Heart left ventricle (tissue), 16 donors: ENCODE data around the gene ARHGAP33. TPM values are rescaled to one million over a fixed set of nuclear protein-coding genes. Genes with fewer than 3 reads are reported as not detected.
"Not testable (repeated sequence)": the region's sequence is repeated elsewhere in the genome, so short reads cannot be mapped to it uniquely, and the experiment has no call there.

Experiments
- ATAC-seq, 4 donors: fragments of 200-7000 bp; cut with Tn5 transposase; one replicate each; pipeline ENCODE4 v1.9.1; 2020 to 2022; ENCODE audit warnings: moderate library complexity in 4 of 4, mild to moderate bottlenecking in 3 of 4, moderate number of reproducible peaks in 1 of 4
- DNase-seq, 5 donors: peaks; one replicate each; pipeline ENCODE4 v3.0.0-alpha.2; 2020
- H3K27ac ChIP-seq, 12 donors: fragments of 200-600 bp; sonication (generic) in 4 of 12; one replicate each; pipeline versions ENCODE4 v1.5.0 to v1.8.0; 2016 to 2022; ENCODE audit warnings: mild to moderate bottlenecking in 2 of 12
- H3K27me3 ChIP-seq, 9 donors: fragments of 200-600 bp; sonication (generic) in 2 of 9; one replicate each; pipeline versions ENCODE4 v1.5.1 to v1.8.0; 2016 to 2022; ENCODE audit warnings: mild to moderate bottlenecking in 3 of 9
- H3K36me3 ChIP-seq, 9 donors: fragments of 200-600 bp; sonication (generic) in 2 of 9; one replicate each; pipeline versions ENCODE4 v1.5.0 to v1.8.0; 2018 to 2022; ENCODE audit warnings: mild to moderate bottlenecking in 2 of 9
- H3K4me1 ChIP-seq, 12 donors: fragments of 200-600 bp; sonication (generic) in 4 of 12; one replicate each; pipeline versions ENCODE4 v1.5.0 to v1.8.0; 2016 to 2022; ENCODE audit warnings: mild to moderate bottlenecking in 3 of 12
- H3K4me3 ChIP-seq, 12 donors: fragments of 200-600 bp; sonication (generic) in 4 of 12; one replicate each; pipeline versions ENCODE4 v1.5.0 to v1.8.0; 2017 to 2022; ENCODE audit warnings: mild to moderate bottlenecking in 9 of 12, moderate library complexity in 4 of 12
- H3K9me3 ChIP-seq, 12 donors: fragments of 200-600 bp; sonication (generic) in 4 of 12; one replicate each; pipeline versions ENCODE4 v1.5.0 to v1.8.0; 2016 to 2022; ENCODE audit warnings: mild to moderate bottlenecking in 1 of 12
- POLR2A ChIP-seq, 2 donors: fragments of 450-650 bp; IDR thresholded peaks; one replicate each; pipeline ENCODE4 v1.6.1; 2017; ENCODE audit warnings: antibody characterized with exemption in 2 of 2, mild to moderate bottlenecking in 2 of 2, moderate library complexity in 2 of 2
- WGBS, 4 donors: extraction: QIAGEN DNeasy Blood & Tissue Kit in 2 of 4; methylation state at CpG; one replicate each; pipeline versions ENCODE4 v1.1.5 to v1.1.7; 2013 to 2018; 5-methylcytosine and 5-hydroxymethylcytosine counted together
- intact Hi-C, 10 donors: fragments of 100-400 bp; cut with DNase I; formaldehyde crosslinking; loops; one replicate each; pipeline versions ENCODE4 v1.11.1 to v1.14.2; 2022
- polyA plus RNA-seq, 2 donors: library from polyadenylated mRNA; stranded (reverse); fragments of 200-250 nt; gene quantifications; one replicate each; pipeline ENCODE4 v1.2.3, GENCODE V29; 2013
- total RNA-seq, 9 donors: library from RNA; depleted of rRNA in 2 of 9; stranded (reverse); fragments of >200 nt in 2 of 9; fragmentation: NEBNext Ultra II Directional in 3 of 9; extraction: Animal tissue kit (Norgen Biotek cat#: 25700) in 3 of 9; gene quantifications; one replicate each; pipeline versions ENCODE4 v1.1.0 to v1.2.4, GENCODE V29; 2016 to 2023
- TF ChIP-seq, protein P1 (sequence below), 12 donors: fragments of 200-600 bp; sonication (generic) in 4 of 12; IDR thresholded peaks; one replicate each; pipeline versions ENCODE4 v1.5.0 to v1.8.0; 2018 to 2022; ENCODE audit warnings: antibody characterized with exemption in 12 of 12, mild to moderate bottlenecking in 5 of 12
- donor health status: ischemic (EF 13 %, LVEDD 7.1; RV severe dilation, severe dysfunction).
- donor health status: healthy with polysubstance abuse.
- donor health status: DM: no; HTN: yes; CAD: no.
- donor health status: DM: no; HTN: no; CAD: no.
- donor health status: ischemic (EF 25% LVEDD 6.9; RV normal size, moderate dysfunction).
- donor health status: ischemic (EF 25% LVEDD 5.7; RV mildly dilated, moderate dysfunction).
- donor health status: healthy.
- donor health status: DM: yes; HTN: yes; CAD: no.
- donor health status: ischemic (EF 35%, LVEDD 5.7; RV mildly dilated, moderate dysfunction).
- donor health status: nonischemic (EF 11% LVEDD 7.7; RV severe dilation, severe dysfunction).
- donor health status: DM: yes; HTN: yes; CAD: no.
- donor health status: PGD.
- donor health status: ischemic (EF 29% LVEDD 5.4; RV normal size, mild dysfunction).
- donor health status: nonischemic (EF 23%, LVEDD 6.1; RV moderate dilation, normal function).

Gene ARHGAP33
- total and polyA plus RNA-seq, 11 donors, result 0.50 to 7.8 (median 3.4) TPM

DNA sequence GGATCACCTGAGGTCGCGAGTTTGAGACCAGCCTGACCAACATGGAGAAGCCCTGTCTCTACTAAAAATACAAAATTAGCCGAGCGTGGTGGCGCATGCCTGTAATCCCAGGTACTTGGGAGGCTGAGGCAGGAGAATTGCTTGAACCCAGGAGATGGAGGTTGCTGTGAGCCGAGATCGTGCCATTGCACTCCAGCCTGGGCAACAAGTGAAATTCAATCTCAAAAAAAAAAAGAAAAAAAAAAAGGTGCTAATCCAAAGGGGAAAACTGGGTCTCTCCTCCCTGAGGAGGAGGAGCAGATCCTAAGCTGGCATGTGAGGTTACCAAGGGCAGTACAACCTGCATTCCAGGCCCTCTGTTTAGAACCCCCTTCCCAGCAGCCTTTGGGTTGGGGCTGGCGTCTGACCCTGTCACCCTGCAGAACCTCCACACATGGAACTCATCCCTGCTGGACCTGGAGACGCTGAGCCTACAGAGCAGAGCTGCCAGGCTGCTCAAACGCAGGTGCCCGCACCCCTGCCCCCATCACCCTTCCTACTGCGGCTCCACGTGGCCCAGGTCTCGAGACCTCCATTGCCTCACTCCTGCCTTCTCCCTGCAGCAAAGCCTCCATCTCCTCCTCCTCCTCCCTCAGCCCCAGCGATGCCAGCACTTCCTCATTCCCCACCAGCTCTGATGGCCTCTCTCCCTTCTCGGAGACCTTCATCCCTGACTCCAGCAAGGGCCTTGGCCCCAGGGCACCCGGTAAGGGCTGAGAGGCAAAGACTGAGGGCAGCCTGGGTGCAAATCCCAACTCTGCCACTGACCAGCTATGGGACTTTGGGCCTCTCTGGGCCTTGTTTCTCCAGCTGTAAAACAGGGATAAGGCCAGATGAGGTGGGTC is 10.7 kb upstream of the ARHGAP33 start:
- peak in 1 of 5 donors; percentile 13 for DNase-seq
- Histone ChIP-seq H3K27ac (no peak overlapping the region), H3K36me3 (peaks cover 0 to 55% (median 33%) of the 10 kb centered on the region in 9 donors), H3K9me3 (no peaks in the 10 kb centered on the region), H3K4me3 (no peak overlapping the region), H3K27me3 (no peaks in the 10 kb centered on the region), H3K4me1 (peaks cover 0 to 11% (median 0%) of the 10 kb centered on the region in 12 donors)
- intact Hi-C loops, result no loop called here
- TF ChIP-seq POLR2A (IDR thresholded peaks at IDR 0.05), result no peak
- TF ChIP-seq, protein P1, sequence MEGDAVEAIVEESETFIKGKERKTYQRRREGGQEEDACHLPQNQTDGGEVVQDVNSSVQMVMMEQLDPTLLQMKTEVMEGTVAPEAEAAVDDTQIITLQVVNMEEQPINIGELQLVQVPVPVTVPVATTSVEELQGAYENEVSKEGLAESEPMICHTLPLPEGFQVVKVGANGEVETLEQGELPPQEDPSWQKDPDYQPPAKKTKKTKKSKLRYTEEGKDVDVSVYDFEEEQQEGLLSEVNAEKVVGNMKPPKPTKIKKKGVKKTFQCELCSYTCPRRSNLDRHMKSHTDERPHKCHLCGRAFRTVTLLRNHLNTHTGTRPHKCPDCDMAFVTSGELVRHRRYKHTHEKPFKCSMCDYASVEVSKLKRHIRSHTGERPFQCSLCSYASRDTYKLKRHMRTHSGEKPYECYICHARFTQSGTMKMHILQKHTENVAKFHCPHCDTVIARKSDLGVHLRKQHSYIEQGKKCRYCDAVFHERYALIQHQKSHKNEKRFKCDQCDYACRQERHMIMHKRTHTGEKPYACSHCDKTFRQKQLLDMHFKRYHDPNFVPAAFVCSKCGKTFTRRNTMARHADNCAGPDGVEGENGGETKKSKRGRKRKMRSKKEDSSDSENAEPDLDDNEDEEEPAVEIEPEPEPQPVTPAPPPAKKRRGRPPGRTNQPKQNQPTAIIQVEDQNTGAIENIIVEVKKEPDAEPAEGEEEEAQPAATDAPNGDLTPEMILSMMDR (IDR thresholded peaks at IDR 0.05), result no peak
- no peak for ATAC-seq
- 92 to 97% (median 95%) methylated on average over 17 of the region's 17 CpGs for WGBS, 4 donors

DNA sequence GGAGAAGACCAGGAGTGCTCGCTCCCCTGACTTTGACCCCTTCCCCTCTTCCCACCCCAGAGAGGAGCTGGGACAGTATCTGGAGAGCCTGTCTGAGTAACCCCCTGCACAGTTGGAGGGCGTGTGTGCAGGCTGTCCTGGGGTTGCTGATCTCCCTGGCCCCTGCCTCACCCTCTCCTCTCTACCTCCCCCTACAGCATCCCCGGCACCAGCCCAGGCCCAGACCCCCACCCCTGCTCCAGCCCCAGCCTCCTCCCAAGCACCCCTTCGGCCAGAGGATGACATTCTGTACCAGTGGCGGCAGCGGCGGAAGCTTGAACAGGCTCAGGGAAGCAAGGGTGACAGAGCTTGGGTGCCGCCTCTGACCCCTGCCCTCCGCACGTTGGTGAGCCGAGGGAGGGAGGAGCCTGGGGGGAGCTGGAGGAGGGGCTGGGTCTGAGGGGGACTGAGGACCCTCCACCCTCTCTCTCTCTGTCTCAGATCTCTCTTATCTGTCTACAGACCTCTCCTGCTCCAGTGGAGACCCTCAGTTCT is 8.7 kb upstream of the ARHGAP33 start:
- H3K9me3 ChIP-seq, result no peaks in the 10 kb centered on the region
- intact Hi-C loops, result no loop called here
- no peak for TF ChIP-seq POLR2A (IDR thresholded peaks at IDR 0.05)
- TF ChIP-seq, protein P1 (IDR thresholded peaks at IDR 0.05), result no peak
- no peak overlapping the region for H3K4me3 ChIP-seq
- peaks cover 0 to 6% (median 0%) of the 10 kb centered on the region in 12 donors for H3K4me1 ChIP-seq
- WGBS, 4 donors, result 83 to 93% (median 90%) methylated on average over 5 to 11 of the region's 11 CpGs
- ATAC-seq, result peak; percentile 5 to 14 (median 8)
- H3K36me3 ChIP-seq, result peaks cover 0 to 52% (median 33%) of the 10 kb centered on the region in 9 donors
- peak in 1 of 5 donors; percentile 25 for DNase-seq
- no peaks in the 10 kb centered on the region for H3K27me3 ChIP-seq
- no peak overlapping the region for H3K27ac ChIP-seq

DNA sequence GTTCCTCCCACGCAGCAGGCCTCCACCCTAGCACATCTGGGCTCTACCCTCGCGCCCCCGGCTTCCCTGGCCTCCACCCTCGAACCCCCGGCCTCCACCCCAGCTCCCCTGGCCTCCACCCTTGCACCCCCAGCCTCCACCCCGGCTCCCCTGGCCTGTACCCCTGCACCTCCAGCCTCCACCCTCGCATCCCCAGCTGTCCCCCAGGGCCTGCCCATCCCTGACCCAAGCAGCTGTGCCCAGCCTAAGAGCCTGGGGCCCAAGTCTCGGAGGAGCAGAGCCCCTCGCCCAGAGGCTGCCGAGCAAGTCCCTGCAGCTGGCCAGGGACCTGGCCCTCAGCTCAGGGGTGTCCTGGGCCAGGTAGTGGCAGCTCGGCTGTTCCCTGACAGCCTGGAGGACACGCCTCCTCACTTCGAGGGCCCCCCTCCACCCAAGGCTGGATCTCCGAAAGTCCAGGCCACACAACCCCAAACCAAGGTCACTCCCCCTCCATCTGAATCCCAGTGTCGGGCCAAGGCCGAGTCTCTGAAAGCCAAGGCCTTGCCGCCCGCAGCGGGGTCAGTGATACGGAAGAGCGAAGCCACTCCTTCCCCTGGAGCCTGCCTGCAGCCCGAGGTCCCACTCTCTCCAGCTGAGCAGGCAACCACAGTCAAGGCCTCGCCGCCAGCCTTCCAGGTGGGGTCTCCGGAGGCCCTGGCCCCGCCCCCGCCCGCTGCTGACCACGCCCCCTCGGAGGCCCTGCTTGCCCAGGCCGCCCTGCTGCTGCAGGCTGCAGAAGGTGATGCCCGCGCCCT is 7.9 kb upstream of the ARHGAP33 start:
- Histone ChIP-seq H3K4me1 (peaks cover 0 to 6% (median 0%) of the 10 kb centered on the region in 12 donors), H3K27ac (no peak overlapping the region), H3K36me3 (peaks cover 0 to 43% (median 25%) of the 10 kb centered on the region in 9 donors), H3K4me3 (no peak overlapping the region), H3K27me3 (no peaks in the 10 kb centered on the region), H3K9me3 (no peaks in the 10 kb centered on the region)
- peak in 3 of 4 donors; percentile 31 to 51 (median 47) for ATAC-seq
- TF ChIP-seq POLR2A (IDR thresholded peaks at IDR 0.05), result no peak
- TF ChIP-seq, protein P1 (IDR thresholded peaks at IDR 0.05), result no peak
- WGBS, 4 donors, result 55 to 94% (median 66%) methylated on average over 10 to 34 of the region's 34 CpGs
- intact Hi-C loops, result no loop called here
- peak in 1 of 5 donors; percentile 36 for DNase-seq

DNA sequence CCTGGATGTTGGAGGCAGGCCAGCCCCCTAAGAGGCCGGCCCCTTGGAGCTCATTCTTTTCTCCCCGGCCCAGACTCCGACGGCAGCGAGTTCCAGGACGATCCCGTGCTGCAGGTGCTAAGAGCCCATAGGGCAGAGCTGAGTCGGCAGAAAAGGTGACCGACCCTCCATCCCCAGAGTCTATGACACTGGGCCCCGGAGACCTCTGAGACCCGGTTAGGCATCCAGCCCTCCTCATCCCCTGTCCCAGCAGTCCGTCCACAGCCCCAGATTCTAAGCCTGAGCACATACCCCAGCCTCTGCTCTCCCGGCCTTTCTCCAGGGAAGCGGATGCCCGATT is 7.3 kb upstream of the ARHGAP33 start:
- intact Hi-C loops, result no loop called here
- no peak for ATAC-seq
- no peak overlapping the region for H3K27ac ChIP-seq
- DNase-seq, result no peak
- TF ChIP-seq, protein P1 (IDR thresholded peaks at IDR 0.05), result no peak
- no peak for TF ChIP-seq POLR2A (IDR thresholded peaks at IDR 0.05)
- WGBS, 4 donors, result 61 to 84% (median 66%) methylated on average over 6 to 15 of the region's 15 CpGs
- no peaks in the 10 kb centered on the region for H3K27me3 ChIP-seq
- no peak overlapping the region for H3K4me3 ChIP-seq
- H3K36me3 ChIP-seq, result peaks cover 0 to 38% (median 19%) of the 10 kb centered on the region in 9 donors
- peaks cover 0 to 6% (median 0%) of the 10 kb centered on the region in 12 donors for H3K4me1 ChIP-seq
- no peaks in the 10 kb centered on the region for H3K9me3 ChIP-seq

DNA sequence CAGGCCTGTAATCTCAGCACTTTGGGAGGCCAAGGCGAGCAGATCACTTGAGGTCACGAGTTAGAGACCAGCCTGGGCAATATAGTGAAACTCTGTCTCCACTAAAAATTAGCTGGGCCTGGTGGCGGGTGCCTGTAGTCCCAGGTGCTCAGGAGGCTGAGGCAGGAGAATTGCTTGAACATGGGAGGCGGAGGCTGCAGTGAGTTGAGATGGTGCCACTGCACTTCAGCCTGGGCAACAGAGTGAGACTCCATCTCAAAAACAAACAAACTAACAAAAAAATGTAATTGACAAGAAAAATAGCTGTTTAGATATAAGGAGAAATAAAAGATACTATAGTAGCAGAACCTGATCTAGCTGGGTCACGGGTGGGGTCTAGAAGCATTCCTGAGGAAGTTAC is 3.0 kb upstream of the ARHGAP33 start:
- DNase-seq, H3K9me3 ChIP-seq, H3K27me3 ChIP-seq, ATAC-seq, H3K27ac ChIP-seq, H3K4me3 ChIP-seq: not testable (repeated sequence)
- WGBS, 4 donors, result 93 to 97% (median 97%) methylated on average over 5 of the region's 5 CpGs
- intact Hi-C loops, result loop anchor here in 2 of 10 donors (10.0 kb wide), 2 partner anchors 112 to 162 kb away; partner anchors contain the start of gene LRFN3 (in 1 of the 2)
- Histone ChIP-seq H3K4me1 (peaks cover 0 to 23% (median 5%) of the 10 kb centered on the region in 12 donors), H3K36me3 (peaks cover 0 to 11% (median 0%) of the 10 kb centered on the region in 9 donors)
